A549 treated with CORT108297 at 1 μM for 4 hours (cell line): ENCODE results near the gene BAIAP2L1. TPM values are rescaled to one million over a fixed set of nuclear protein-coding genes. Genes with fewer than 3 reads are reported as not detected.

Source experiments
- total RNA-seq: library from RNA; stranded (reverse); fragments of 200-300 nt; extraction: Qiagen RNA extraction; gene quantifications from 5 replicates; pipeline ENCODE4 v1.2.3, GENCODE V29; 2022

Gene BAIAP2L1, protein sequence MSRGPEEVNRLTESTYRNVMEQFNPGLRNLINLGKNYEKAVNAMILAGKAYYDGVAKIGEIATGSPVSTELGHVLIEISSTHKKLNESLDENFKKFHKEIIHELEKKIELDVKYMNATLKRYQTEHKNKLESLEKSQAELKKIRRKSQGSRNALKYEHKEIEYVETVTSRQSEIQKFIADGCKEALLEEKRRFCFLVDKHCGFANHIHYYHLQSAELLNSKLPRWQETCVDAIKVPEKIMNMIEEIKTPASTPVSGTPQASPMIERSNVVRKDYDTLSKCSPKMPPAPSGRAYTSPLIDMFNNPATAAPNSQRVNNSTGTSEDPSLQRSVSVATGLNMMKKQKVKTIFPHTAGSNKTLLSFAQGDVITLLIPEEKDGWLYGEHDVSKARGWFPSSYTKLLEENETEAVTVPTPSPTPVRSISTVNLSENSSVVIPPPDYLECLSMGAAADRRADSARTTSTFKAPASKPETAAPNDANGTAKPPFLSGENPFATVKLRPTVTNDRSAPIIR
- 48.0 to 55.5 TPM (median 53.3 TPM) in 5 replicates for total RNA-seq

DNA sequence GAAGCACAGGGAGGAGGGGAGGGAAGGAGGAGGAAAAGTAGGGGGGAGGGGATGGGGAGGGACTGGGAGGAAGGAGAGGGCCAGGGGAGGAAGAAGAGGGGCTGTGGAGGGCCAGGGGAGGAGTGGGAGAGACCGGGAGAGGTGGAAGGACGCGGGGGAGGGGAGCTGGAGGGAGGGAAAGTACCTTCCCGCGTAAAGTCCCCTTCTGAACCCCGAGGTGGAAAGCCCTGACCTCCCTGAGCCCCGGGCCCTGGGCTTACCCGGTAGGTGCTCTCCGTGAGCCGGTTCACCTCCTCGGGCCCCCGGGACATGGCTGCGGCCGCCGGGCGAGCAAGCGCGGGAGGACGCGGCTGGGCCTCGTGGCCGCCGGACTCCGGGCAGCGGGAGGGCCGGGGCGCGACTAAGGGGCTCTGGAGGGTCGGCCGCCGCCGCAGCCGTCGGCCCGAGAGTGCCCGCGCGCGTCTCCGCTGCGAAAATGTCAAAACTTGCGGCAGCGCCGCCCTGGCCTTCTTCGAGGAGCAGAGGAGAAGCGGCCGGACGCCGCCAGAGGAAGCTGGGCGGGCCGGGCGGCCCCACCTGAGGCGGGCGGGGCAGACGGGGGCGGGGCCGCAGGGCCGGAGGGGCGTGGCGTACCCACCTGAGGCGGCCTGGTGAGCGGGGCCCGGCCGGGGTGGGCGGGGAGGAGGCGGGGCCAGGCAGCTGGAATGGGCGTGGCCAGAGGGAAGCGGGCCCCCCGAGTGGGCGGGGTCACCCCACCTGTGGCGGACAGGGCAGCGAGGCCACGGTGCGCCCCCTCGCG, at the start of gene BAIAP2L1:
TSS of gene BAIAP2L1 (minus strand) at position 549 of the 799 bp plus-strand sequence. CDS start at position 311, 238 bp downstream.

DNA sequence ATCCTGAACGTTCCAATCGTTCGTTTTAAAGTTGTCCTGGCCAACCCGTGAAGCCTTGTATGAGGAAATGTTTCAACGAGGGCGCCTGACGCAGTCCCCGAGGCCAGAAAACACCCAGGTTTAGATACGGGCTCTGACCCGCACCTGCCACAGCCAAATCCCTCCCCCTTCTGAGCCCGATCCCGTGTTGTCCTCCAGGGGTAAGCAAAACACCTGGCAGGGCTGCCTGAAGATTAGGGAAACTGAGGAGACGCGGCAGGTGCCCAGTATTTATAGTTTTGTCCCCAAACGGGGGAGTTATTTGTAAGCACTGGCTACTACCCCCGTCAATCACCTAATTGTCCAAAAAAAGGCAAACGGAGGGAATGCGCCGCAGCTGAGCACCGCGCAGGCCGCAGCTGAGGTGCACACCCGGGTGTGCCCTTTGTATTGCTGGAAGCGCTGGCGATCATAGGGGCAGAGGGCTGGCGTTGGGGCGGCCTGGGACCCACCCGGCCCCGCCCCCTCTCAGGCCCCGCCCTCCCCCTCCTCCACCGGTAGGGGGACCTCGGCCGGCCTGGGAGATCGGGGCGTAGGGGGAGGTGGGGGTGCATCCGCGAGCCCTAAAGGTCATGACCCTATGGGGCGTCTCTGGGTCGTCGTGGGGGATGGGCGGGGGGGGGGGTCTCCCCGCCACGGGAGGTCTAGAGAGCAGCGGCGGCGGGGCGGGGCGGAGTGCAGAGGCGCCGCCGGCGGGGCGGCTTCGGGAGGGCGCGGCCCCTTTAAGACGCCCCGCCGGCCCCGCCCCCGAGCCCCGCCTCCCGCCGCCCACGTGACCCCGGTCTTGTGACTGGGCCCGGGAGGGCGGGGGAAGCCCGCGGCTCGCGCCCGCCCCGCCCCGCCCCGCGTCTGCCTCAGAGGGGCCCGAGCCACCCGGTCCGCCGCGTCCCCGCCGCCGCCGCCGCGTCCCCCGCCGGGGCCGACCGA, 119.8 kb downstream of the BAIAP2L1 start, which contains the start of gene BRI3:
TSS of gene BRI3 (plus strand) at position 896 of the 966 bp plus-strand sequence. CDS start 110 bp downstream, outside the sequence.

DNA sequence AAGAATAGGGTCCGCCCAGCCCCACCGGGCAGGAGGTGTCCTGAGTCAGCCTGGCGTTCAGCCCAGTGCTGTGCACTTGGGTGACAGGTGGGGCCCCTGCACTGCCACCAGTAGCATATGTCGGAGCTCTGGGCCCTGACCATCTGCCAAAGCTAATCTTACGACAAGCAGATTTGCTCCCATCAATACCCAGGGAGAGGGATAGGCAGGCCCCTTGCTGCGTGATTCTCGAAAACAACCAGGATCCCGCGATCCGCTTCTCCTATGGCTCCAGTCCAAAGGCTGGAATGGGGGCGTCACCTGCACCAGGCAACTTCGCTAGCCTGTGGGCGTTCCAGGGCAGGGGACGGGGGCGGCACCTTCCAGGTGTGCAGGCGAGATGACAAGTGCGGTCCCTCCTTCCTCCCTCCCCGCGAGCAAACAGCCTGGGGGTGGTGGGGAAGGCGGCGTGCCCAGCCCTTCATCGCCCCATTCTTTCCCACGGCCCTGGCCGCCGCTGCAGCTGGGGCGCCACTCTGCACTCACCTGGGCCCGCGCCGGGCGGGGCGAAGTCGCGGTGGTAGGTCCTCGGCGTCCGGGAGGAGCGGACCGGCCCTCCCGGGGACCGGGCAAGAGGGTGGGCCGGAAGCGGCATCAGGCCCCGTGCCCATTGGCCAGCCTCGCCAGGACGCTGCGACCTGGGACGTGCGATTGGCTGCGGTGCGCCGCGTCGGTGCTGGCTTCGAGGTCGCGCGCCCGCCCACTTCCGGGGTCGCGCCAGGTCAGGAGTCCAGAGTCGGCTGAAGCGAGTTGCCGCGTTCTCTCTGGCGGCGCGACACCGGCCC, 149.1 kb downstream of the BAIAP2L1 start, which contains the start of gene TECPR1:
TSS of gene TECPR1 (minus strand) at position 632 of the 824 bp plus-strand sequence. CDS start 6,086 bp downstream, outside the sequence.

Other genes starting within 250 kb of the BAIAP2L1 start
- gene BHLHA15, start 189.7 kb downstream of the BAIAP2L1 start, total RNA-seq = 0.18 to 0.65 TPM (median 0.40 TPM) in 5 replicates
- gene TECPR1, start 148.9 kb downstream of the BAIAP2L1 start, total RNA-seq = 4.8 to 11.4 TPM (median 9.6 TPM) in 5 replicates
- 101 to 195 TPM (median 162 TPM) in 5 replicates for gene BRI3, start 119.4 kb downstream of the BAIAP2L1 start, total RNA-seq
- gene NPTX2, start 216.2 kb upstream of the BAIAP2L1 start, total RNA-seq = 0.06 to 0.12 TPM (median 0.11 TPM) in 4 of 5 replicates, not detected in the other